ENCODE measurements around the gene TNS1.

- TF ChIP-seq ELF4 (IDR thresholded peaks at IDR 0.05) (no peak), SP1 (IDR thresholded peaks at IDR 0.05) (no peak), PKNOX1 (IDR thresholded peaks at IDR 0.05) (no peak), SUZ12 (IDR thresholded peaks at IDR 0.05) (no peak), FOXM1 (IDR thresholded peaks at IDR 0.05; ENCODE audit: borderline replicate concordance) (no peak), FOXA1 (IDR thresholded peaks at IDR 0.05) (no peak)
These were observed 24.2 kb downstream of the TNS1 start for GRCh38 chr2:217978536-217979150.

Measured in HEK293T (cell line).